Measurements from ENCODE around the gene SBF2. TPM values are rescaled to one million over a fixed set of nuclear protein-coding genes. Genes with fewer than 3 reads are reported as not detected.

Gene SBF2
- polyA plus RNA-seq, 1 donor from 2014 or later = 53.4 TPM

DNA sequence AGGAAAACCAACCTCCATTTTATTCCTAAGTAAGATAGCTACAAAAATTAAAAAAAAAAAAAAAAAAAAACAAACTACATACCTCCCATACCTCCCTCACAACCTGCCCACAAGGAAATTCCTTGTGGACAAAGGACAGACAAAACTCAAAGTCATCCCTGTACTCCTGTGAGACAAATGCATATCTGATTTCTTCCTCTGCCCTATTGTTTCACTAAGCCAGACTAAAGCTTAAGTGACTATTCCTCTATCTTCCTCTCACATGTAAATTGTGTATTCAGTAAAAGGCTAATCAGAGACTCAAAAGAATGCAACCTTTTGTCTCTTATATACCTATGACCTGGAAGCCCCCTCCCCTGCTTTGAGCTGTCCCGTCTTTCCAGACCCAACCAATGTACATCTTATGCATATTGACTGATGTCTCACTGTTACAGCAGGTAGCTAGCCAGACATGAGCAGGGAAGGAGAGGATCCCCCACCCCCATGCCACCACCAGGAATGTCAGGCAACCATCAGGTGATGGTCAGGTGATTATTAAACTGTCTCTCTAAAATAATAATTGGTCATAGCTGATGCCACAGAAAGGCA, 289.4 kb downstream of the SBF2 start:
- Histone ChIP-seq H2AFZ (ENCODE audit: low read depth, low read length) (no peak overlapping the region), H3K9me2 (ENCODE audit: insufficient read depth, low read length) (no peaks in the 10 kb centered on the region), H3K36me3 (ENCODE audit: insufficient read depth, low read length) (no peaks in the 10 kb centered on the region), H3K27me3 (ENCODE audit: insufficient read depth, low read depth, low read length) (no peaks in the 10 kb centered on the region), H3K9me3 (ENCODE audit: low read length) (no peaks in the 10 kb centered on the region), H3K4me3 (ENCODE audit: low read length) (no peak overlapping the region), H3K79me2 (replicated peaks; ENCODE audit: insufficient read depth, low read length) (no peaks in the 10 kb centered on the region), H3K4me2 (ENCODE audit: low read length) (no peak overlapping the region), H4K20me1 (ENCODE audit: insufficient read depth) (no peaks in the 10 kb centered on the region), H3K27ac (ENCODE audit: low read length) (no peak overlapping the region), H3K9ac (ENCODE audit: low read length) (no peak overlapping the region), H3F3A (ENCODE audit: insufficient read depth, low read length, poor library complexity, severe bottlenecking) (no peaks in the 10 kb centered on the region)
- TF ChIP-seq TAF1 (IDR thresholded peaks at IDR 0.05; ENCODE audit: low read depth) (no peak), EZH2 (IDR thresholded peaks at IDR 0.05; ENCODE audit: borderline replicate concordance, insufficient read depth, low read length, poor library complexity, severe bottlenecking) (no peak), EP300 (conservative IDR thresholded peaks at IDR 0.05; ENCODE audit: poor library complexity, severe bottlenecking) (no peak), SMC3 (conservative IDR thresholded peaks at IDR 0.05; ENCODE audit: poor library complexity) (no peak), RAD21 (conservative IDR thresholded peaks at IDR 0.05) (no peak), POLR2AphosphoS5 (IDR thresholded peaks at IDR 0.05) (no peak), MXI1 (conservative IDR thresholded peaks at IDR 0.05; ENCODE audit: poor library complexity, severe bottlenecking) (no peak)
- TF ChIP-seq, protein P1, sequence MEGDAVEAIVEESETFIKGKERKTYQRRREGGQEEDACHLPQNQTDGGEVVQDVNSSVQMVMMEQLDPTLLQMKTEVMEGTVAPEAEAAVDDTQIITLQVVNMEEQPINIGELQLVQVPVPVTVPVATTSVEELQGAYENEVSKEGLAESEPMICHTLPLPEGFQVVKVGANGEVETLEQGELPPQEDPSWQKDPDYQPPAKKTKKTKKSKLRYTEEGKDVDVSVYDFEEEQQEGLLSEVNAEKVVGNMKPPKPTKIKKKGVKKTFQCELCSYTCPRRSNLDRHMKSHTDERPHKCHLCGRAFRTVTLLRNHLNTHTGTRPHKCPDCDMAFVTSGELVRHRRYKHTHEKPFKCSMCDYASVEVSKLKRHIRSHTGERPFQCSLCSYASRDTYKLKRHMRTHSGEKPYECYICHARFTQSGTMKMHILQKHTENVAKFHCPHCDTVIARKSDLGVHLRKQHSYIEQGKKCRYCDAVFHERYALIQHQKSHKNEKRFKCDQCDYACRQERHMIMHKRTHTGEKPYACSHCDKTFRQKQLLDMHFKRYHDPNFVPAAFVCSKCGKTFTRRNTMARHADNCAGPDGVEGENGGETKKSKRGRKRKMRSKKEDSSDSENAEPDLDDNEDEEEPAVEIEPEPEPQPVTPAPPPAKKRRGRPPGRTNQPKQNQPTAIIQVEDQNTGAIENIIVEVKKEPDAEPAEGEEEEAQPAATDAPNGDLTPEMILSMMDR (IDR thresholded peaks at IDR 0.05; ENCODE audit: poor library complexity, severe bottlenecking) = no peak
- TF ChIP-seq, protein P2, sequence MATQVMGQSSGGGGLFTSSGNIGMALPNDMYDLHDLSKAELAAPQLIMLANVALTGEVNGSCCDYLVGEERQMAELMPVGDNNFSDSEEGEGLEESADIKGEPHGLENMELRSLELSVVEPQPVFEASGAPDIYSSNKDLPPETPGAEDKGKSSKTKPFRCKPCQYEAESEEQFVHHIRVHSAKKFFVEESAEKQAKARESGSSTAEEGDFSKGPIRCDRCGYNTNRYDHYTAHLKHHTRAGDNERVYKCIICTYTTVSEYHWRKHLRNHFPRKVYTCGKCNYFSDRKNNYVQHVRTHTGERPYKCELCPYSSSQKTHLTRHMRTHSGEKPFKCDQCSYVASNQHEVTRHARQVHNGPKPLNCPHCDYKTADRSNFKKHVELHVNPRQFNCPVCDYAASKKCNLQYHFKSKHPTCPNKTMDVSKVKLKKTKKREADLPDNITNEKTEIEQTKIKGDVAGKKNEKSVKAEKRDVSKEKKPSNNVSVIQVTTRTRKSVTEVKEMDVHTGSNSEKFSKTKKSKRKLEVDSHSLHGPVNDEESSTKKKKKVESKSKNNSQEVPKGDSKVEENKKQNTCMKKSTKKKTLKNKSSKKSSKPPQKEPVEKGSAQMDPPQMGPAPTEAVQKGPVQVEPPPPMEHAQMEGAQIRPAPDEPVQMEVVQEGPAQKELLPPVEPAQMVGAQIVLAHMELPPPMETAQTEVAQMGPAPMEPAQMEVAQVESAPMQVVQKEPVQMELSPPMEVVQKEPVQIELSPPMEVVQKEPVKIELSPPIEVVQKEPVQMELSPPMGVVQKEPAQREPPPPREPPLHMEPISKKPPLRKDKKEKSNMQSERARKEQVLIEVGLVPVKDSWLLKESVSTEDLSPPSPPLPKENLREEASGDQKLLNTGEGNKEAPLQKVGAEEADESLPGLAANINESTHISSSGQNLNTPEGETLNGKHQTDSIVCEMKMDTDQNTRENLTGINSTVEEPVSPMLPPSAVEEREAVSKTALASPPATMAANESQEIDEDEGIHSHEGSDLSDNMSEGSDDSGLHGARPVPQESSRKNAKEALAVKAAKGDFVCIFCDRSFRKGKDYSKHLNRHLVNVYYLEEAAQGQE (IDR thresholded peaks at IDR 0.05; ENCODE audit: borderline replicate concordance) = no peak

DNA sequence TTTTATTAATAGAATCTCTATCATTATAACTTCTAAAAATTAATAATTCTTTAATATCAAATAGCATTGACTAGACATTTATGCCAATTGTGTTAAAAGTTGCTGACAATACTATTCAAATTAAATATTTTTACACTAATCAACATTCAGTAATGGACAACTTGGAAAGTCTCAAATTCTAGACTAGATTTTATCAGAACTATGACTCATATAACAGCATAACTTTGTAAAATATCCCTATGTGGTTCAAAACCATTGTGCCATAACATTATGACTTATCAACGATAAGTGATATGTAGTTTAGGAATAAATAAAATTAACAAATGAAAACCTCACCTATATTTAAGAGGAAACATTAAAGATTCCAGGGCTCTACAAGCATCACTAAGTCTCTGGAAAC, 291.8 kb downstream of the SBF2 start:
- no peak overlapping the region for H3K9ac ChIP-seq (ENCODE audit: low read length)
- no peaks in the 10 kb centered on the region for H3F3A ChIP-seq (ENCODE audit: insufficient read depth, low read length, poor library complexity, severe bottlenecking)
- no peaks in the 10 kb centered on the region for H3K9me2 ChIP-seq (ENCODE audit: insufficient read depth, low read length)
- no peak overlapping the region for H3K27ac ChIP-seq (ENCODE audit: low read length)
- no peak overlapping the region for H3K4me2 ChIP-seq (ENCODE audit: low read length)
- H3K9me3 ChIP-seq (ENCODE audit: low read length) = no peaks in the 10 kb centered on the region
- H4K20me1 ChIP-seq (ENCODE audit: insufficient read depth) = no peaks in the 10 kb centered on the region
- H3K79me2 ChIP-seq (replicated peaks; ENCODE audit: insufficient read depth, low read length) = no peaks in the 10 kb centered on the region
- H3K4me3 ChIP-seq (ENCODE audit: low read length) = no peak overlapping the region
- H3K36me3 ChIP-seq (ENCODE audit: insufficient read depth, low read length) = no peaks in the 10 kb centered on the region
- H2AFZ ChIP-seq (ENCODE audit: low read depth, low read length) = no peak overlapping the region
- H3K27me3 ChIP-seq (ENCODE audit: insufficient read depth, low read depth, low read length) = no peaks in the 10 kb centered on the region
- TF ChIP-seq SMC3 (conservative IDR thresholded peaks at IDR 0.05; ENCODE audit: poor library complexity) (no peak), MXI1 (conservative IDR thresholded peaks at IDR 0.05; ENCODE audit: poor library complexity, severe bottlenecking) (no peak), EP300 (conservative IDR thresholded peaks at IDR 0.05; ENCODE audit: poor library complexity, severe bottlenecking) (no peak), EZH2 (IDR thresholded peaks at IDR 0.05; ENCODE audit: borderline replicate concordance, insufficient read depth, low read length, poor library complexity, severe bottlenecking) (no peak), RAD21 (conservative IDR thresholded peaks at IDR 0.05) (no peak), TAF1 (IDR thresholded peaks at IDR 0.05; ENCODE audit: low read depth) (no peak), POLR2AphosphoS5 (IDR thresholded peaks at IDR 0.05) (no peak)
- TF ChIP-seq, protein P1 (IDR thresholded peaks at IDR 0.05; ENCODE audit: poor library complexity, severe bottlenecking) = no peak
- TF ChIP-seq, protein P2 (IDR thresholded peaks at IDR 0.05; ENCODE audit: borderline replicate concordance) = no peak
